Adrenal gland (tissue), 5 donors: ENCODE measurements around the gene POLR3GL.

ENCODE experiments used
- POLR2A ChIP-seq, 2 donors: fragments of 450-650 bp; IDR thresholded peaks; one replicate each; pipeline ENCODE4 v1.6.1; 2017; ENCODE audit warnings: antibody characterized with exemption in 2 of 2, mild to moderate bottlenecking in 2 of 2, moderate library complexity in 1 of 2
- TF ChIP-seq, protein P1 (sequence below), 6 experiments: fragments of 450-650 bp in 4 of 6; fragments of 200-600 bp in 2 of 6; sonication (generic) in 1 of 6; IDR thresholded peaks; 1 replicate in 5 of 6; 2 replicates in 1 of 6; pipeline versions ENCODE4 v1.5.1 to v1.8.0; 2016 to 2021; ENCODE audit warnings: antibody characterized with exemption in 6 of 6, mild to moderate bottlenecking in 2 of 6, moderate library complexity in 1 of 6
- donor health status: DM: no; HTN: no; CAD: no.

DNA sequence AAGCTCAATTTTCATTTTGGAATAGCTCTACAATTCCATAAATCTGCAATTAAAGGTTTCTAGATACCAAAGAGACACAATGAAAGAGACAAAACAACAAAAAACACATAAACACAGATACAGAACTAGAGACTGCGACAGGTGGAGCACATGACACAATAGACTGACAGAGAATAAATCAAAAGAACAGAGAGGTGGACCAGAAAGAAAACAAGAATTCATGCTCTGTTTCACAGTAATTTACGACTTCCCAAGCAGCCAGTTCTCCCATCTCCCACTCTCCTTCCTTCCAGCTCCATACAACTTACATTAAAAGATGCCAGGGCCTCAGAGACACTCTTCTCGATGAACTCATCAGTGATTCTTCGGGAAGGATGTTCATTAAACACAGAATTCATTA lies 22.1 kb upstream of the POLR3GL start:
- no peak for TF ChIP-seq POLR2A (IDR thresholded peaks at IDR 0.05)
- TF ChIP-seq, protein P1, sequence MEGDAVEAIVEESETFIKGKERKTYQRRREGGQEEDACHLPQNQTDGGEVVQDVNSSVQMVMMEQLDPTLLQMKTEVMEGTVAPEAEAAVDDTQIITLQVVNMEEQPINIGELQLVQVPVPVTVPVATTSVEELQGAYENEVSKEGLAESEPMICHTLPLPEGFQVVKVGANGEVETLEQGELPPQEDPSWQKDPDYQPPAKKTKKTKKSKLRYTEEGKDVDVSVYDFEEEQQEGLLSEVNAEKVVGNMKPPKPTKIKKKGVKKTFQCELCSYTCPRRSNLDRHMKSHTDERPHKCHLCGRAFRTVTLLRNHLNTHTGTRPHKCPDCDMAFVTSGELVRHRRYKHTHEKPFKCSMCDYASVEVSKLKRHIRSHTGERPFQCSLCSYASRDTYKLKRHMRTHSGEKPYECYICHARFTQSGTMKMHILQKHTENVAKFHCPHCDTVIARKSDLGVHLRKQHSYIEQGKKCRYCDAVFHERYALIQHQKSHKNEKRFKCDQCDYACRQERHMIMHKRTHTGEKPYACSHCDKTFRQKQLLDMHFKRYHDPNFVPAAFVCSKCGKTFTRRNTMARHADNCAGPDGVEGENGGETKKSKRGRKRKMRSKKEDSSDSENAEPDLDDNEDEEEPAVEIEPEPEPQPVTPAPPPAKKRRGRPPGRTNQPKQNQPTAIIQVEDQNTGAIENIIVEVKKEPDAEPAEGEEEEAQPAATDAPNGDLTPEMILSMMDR (IDR thresholded peaks at IDR 0.05) = no peak
